HEK293 (cell line): ENCODE data around the gene PHF21A.
A peak's percentile ranks its signal among the peaks of the same experiment; 100 is the strongest.

ENCODE experiments used
- CTCF ChIA-PET: fragments of 350-600 bp; formaldehyde crosslinking; extraction: SDS; loops from one replicate; lab custom pipeline; 2021; ENCODE audit warnings: antibody characterized with exemption; lab: Yijun Ruan, JAX
- POLR2A ChIA-PET: fragments of 300-600 bp; formaldehyde crosslinking; extraction: SDS; loops from one replicate; lab custom pipeline; 2020; ENCODE audit warnings: antibody characterized with exemption, inconsistent platforms; lab: Yijun Ruan, JAX
- H3K27ac ChIP-seq: fragments of 200-500 bp; sonication (Bioruptor generic); 2 replicates; pipeline ENCODE4 v1.5.1; 2014; ENCODE audit warnings: low read depth, low read length, control low read depth, inconsistent platforms; ENCODE audit errors: extremely low read depth
- H3K36me3 ChIP-seq, 2 experiments: fragments of 200-500 bp in 1 of 2; sonication (Bioruptor generic) in 1 of 2; 1 replicate in 1 of 2; 2 replicates in 1 of 2; pipeline ENCODE4 v1.5.1; 2014 to 2017; ENCODE audit warnings: inconsistent platforms in 2 of 2, low read length in 2 of 2; ENCODE audit not compliant: control insufficient read depth in 2 of 2, insufficient read depth in 1 of 2
- H3K4me1 ChIP-seq: fragments of 200-500 bp; sonication (Bioruptor generic); 2 replicates; pipeline ENCODE4 v1.5.1; 2014; ENCODE audit warnings: mild to moderate bottlenecking, low read length, inconsistent platforms; ENCODE audit not compliant: control insufficient read depth, insufficient read depth
- H3K4me3 ChIP-seq: 2 replicates; pipeline ENCODE4 v1.5.1; 2011; ENCODE audit warnings: low read depth, mild to moderate bottlenecking, control low read depth, low read length, moderate library complexity
- H3K9me3 ChIP-seq: fragments of 200-500 bp; sonication (Bioruptor generic); 2 replicates; pipeline ENCODE4 v1.5.1; 2014; ENCODE audit warnings: low read depth, low read length, inconsistent platforms; ENCODE audit not compliant: control insufficient read depth, insufficient read depth
- BCL11B ChIP-seq: fragments of 450-650 bp; formaldehyde crosslinking; IDR thresholded peaks from 2 replicates; pipeline ENCODE4 v1.5.1; 2016; ENCODE audit warnings: low read depth, missing biosample characterization, missing genetic modification characterization
- SCRT2 ChIP-seq: fragments of 450-650 bp; formaldehyde crosslinking; IDR thresholded peaks from 2 replicates; pipeline ENCODE4 v1.5.1; 2016; ENCODE audit warnings: missing biosample characterization, missing genetic modification characterization
- SP2 ChIP-seq: fragments of 450-650 bp; formaldehyde crosslinking; IDR thresholded peaks from 2 replicates; pipeline ENCODE4 v1.5.1; 2016; ENCODE audit warnings: missing biosample characterization, missing genetic modification characterization
- TRIM28 ChIP-seq: IDR thresholded peaks from 2 replicates; pipeline ENCODE4 v1.6.1; 2011; ENCODE audit warnings: low read length, control low read depth, borderline replicate concordance
- ZFP3 ChIP-seq: fragments of 450-650 bp; formaldehyde crosslinking; IDR thresholded peaks from 2 replicates; pipeline ENCODE4 v1.5.1; 2016; ENCODE audit warnings: low read depth, missing biosample characterization, missing genetic modification characterization
- ZNF114 ChIP-seq: fragments of 450-650 bp; formaldehyde crosslinking; IDR thresholded peaks from 2 replicates; pipeline ENCODE4 v1.5.0; 2017; ENCODE audit warnings: missing biosample characterization, missing genetic modification characterization
- ZNF184 ChIP-seq: fragments of 450-650 bp; IDR thresholded peaks from 2 replicates; pipeline ENCODE4 v1.5.1; 2018; ENCODE audit warnings: missing biosample characterization, mild to moderate bottlenecking, missing genetic modification characterization
- ZNF335 ChIP-seq: fragments of 450-650 bp; formaldehyde crosslinking; conservative IDR thresholded peaks from 2 replicates; pipeline ENCODE4 v1.5.1; 2016; ENCODE audit warnings: missing biosample characterization, missing genetic modification characterization
- ZNF354C ChIP-seq: fragments of 450-650 bp; formaldehyde crosslinking; IDR thresholded peaks from 2 replicates; pipeline ENCODE4 v1.5.1; 2016; ENCODE audit warnings: missing biosample characterization, missing genetic modification characterization, low read depth, borderline replicate concordance
- ZNF530 ChIP-seq: fragments of 450-650 bp; formaldehyde crosslinking; IDR thresholded peaks from 2 replicates; pipeline ENCODE4 v1.5.1; 2016; ENCODE audit warnings: low read depth, missing biosample characterization, missing genetic modification characterization
- ZNF768 ChIP-seq: fragments of 450-650 bp; formaldehyde crosslinking; IDR thresholded peaks from 2 replicates; pipeline ENCODE4 v1.5.1; 2018; ENCODE audit warnings: missing biosample characterization, mild to moderate bottlenecking, missing genetic modification characterization
- ZNF777 ChIP-seq: fragments of 450-650 bp; formaldehyde crosslinking; IDR thresholded peaks from 2 replicates; pipeline ENCODE4 v1.5.1; 2017; ENCODE audit warnings: missing biosample characterization, missing genetic modification characterization, borderline replicate concordance
- TF ChIP-seq, protein P1 (sequence below): fragments of 450-650 bp; formaldehyde crosslinking; IDR thresholded peaks from 2 replicates; pipeline ENCODE4 v1.5.1; 2016; ENCODE audit warnings: missing biosample characterization, missing genetic modification characterization
- TF ChIP-seq, protein P2 (sequence below): fragments of 450-650 bp; formaldehyde crosslinking; IDR thresholded peaks from 2 replicates; pipeline ENCODE4 v1.5.1; 2016; ENCODE audit warnings: missing biosample characterization, missing genetic modification characterization
- TF ChIP-seq, protein P3 (sequence below): fragments of 450-650 bp; formaldehyde crosslinking; IDR thresholded peaks from 2 replicates; pipeline ENCODE4 v1.5.1; 2016; ENCODE audit warnings: missing biosample characterization, missing genetic modification characterization
- TF ChIP-seq, protein P4 (sequence below): fragments of 450-650 bp; formaldehyde crosslinking; IDR thresholded peaks from 2 replicates; pipeline ENCODE4 v1.5.1; 2017; ENCODE audit warnings: missing biosample characterization, mild to moderate bottlenecking, missing genetic modification characterization, moderate library complexity
- TF ChIP-seq, protein P5 (sequence below): fragments of 450-650 bp; formaldehyde crosslinking; IDR thresholded peaks from 2 replicates; pipeline ENCODE4 v1.5.1; 2016; ENCODE audit warnings: missing biosample characterization, missing genetic modification characterization

The PHF21A gene

GRCh38 chr11:45925550-45925949, 195.7 kb downstream of the PHF21A start:
- H3K4me3 ChIP-seq: no peak overlapping the region
- TF ChIP-seq ZNF354C: no peak
- TF ChIP-seq, protein P1, sequence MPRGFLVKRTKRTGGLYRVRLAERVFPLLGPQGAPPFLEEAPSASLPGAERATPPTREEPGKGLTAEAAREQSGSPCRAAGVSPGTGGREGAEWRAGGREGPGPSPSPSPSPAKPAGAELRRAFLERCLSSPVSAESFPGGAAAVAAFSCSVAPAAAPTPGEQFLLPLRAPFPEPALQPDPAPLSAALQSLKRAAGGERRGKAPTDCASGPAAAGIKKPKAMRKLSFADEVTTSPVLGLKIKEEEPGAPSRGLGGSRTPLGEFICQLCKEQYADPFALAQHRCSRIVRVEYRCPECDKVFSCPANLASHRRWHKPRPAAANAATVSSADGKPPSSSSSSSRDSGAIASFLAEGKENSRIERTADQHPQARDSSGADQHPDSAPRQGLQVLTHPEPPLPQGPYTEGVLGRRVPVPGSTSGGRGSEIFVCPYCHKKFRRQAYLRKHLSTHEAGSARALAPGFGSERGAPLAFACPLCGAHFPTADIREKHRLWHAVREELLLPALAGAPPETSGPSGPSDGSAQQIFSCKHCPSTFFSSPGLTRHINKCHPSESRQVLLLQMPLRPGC (tag by site-specific recombination): no peak
- no peak for TF ChIP-seq BCL11B (tag by site-specific recombination)
- TF ChIP-seq, protein P2, sequence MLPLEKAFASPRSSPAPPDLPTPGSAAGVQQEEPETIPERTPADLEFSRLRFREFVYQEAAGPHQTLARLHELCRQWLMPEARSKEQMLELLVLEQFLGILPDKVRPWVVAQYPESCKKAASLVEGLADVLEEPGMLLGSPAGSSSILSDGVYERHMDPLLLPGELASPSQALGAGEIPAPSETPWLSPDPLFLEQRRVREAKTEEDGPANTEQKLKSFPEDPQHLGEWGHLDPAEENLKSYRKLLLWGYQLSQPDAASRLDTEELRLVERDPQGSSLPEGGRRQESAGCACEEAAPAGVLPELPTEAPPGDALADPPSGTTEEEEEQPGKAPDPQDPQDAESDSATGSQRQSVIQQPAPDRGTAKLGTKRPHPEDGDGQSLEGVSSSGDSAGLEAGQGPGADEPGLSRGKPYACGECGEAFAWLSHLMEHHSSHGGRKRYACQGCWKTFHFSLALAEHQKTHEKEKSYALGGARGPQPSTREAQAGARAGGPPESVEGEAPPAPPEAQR (tag by site-specific recombination): no peak
- TF ChIP-seq ZNF777 (tag by site-specific recombination): no peak
- no peak for TF ChIP-seq TRIM28
- TF ChIP-seq ZNF184 (tag by site-specific recombination): no peak
- no peak for TF ChIP-seq SCRT2 (tag by site-specific recombination)
- no peak for TF ChIP-seq SP2
- TF ChIP-seq ZNF335 (tag by site-specific recombination): no peak
- TF ChIP-seq ZNF530 (tag by site-specific recombination): no peak
- TF ChIP-seq ZFP3: no peak
- TF ChIP-seq ZNF114 (tag by site-specific recombination): no peak
- no peak for TF ChIP-seq ZNF768 (tag by site-specific recombination)
- TF ChIP-seq, protein P3, sequence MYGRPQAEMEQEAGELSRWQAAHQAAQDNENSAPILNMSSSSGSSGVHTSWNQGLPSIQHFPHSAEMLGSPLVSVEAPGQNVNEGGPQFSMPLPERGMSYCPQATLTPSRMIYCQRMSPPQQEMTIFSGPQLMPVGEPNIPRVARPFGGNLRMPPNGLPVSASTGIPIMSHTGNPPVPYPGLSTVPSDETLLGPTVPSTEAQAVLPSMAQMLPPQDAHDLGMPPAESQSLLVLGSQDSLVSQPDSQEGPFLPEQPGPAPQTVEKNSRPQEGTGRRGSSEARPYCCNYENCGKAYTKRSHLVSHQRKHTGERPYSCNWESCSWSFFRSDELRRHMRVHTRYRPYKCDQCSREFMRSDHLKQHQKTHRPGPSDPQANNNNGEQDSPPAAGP: no peak
- no peak overlapping the region for H3K27ac ChIP-seq
- POLR2A ChIA-PET: interaction anchor here (2.6 kb wide), 1 partner anchor 12 kb away, joined by 6 read pairs; no protein-coding TSS in a partner anchor
- CTCF ChIA-PET: interaction anchor here (0.6 kb wide), 1 partner anchor 101 kb away, joined by 3 read pairs; no protein-coding TSS in a partner anchor
- no peaks in the 10 kb centered on the region for H3K4me1 ChIP-seq
- H3K9me3 ChIP-seq: no peaks in the 10 kb centered on the region
- H3K36me3 ChIP-seq: peaks cover 0 to 13% of the 10 kb centered on the region in 2 experiments; a peak in 1 of 3 replicates

GRCh38 chr11:45924927-45925326, 196.3 kb downstream of the PHF21A start:
- ChIA-PET CTCF (interaction anchor here (0.6 to 0.7 kb wide), 2 partner anchors 37 to 101 kb away, joined by 3 to 4 read pairs; no protein-coding TSS in a partner anchor), POLR2A (interaction anchor here (2.6 kb wide), 1 partner anchor 11 kb away, joined by 6 read pairs; no protein-coding TSS in a partner anchor)
- H3K36me3 ChIP-seq: peaks cover 0 to 13% of the 10 kb centered on the region in 2 experiments; a peak in 1 of 3 replicates
- H3K4me3 ChIP-seq: no peak overlapping the region
- no peak overlapping the region for H3K27ac ChIP-seq
- TF ChIP-seq, protein P4, sequence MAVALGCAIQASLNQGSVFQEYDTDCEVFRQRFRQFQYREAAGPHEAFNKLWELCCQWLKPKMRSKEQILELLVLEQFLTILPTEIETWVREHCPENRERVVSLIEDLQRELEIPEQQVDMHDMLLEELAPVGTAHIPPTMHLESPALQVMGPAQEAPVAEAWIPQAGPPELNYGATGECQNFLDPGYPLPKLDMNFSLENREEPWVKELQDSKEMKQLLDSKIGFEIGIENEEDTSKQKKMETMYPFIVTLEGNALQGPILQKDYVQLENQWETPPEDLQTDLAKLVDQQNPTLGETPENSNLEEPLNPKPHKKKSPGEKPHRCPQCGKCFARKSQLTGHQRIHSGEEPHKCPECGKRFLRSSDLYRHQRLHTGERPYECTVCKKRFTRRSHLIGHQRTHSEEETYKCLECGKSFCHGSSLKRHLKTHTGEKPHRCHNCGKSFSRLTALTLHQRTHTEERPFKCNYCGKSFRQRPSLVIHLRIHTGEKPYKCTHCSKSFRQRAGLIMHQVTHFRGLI (tag by site-specific recombination): no peak
- TF ChIP-seq, protein P5, sequence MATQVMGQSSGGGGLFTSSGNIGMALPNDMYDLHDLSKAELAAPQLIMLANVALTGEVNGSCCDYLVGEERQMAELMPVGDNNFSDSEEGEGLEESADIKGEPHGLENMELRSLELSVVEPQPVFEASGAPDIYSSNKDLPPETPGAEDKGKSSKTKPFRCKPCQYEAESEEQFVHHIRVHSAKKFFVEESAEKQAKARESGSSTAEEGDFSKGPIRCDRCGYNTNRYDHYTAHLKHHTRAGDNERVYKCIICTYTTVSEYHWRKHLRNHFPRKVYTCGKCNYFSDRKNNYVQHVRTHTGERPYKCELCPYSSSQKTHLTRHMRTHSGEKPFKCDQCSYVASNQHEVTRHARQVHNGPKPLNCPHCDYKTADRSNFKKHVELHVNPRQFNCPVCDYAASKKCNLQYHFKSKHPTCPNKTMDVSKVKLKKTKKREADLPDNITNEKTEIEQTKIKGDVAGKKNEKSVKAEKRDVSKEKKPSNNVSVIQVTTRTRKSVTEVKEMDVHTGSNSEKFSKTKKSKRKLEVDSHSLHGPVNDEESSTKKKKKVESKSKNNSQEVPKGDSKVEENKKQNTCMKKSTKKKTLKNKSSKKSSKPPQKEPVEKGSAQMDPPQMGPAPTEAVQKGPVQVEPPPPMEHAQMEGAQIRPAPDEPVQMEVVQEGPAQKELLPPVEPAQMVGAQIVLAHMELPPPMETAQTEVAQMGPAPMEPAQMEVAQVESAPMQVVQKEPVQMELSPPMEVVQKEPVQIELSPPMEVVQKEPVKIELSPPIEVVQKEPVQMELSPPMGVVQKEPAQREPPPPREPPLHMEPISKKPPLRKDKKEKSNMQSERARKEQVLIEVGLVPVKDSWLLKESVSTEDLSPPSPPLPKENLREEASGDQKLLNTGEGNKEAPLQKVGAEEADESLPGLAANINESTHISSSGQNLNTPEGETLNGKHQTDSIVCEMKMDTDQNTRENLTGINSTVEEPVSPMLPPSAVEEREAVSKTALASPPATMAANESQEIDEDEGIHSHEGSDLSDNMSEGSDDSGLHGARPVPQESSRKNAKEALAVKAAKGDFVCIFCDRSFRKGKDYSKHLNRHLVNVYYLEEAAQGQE (tag by site-specific recombination): peak; percentile 74
- no peaks in the 10 kb centered on the region for H3K4me1 ChIP-seq
- H3K9me3 ChIP-seq: no peaks in the 10 kb centered on the region
